BJ (cell line): ENCODE data around the gene AP1AR. TPM values are rescaled to one million over a fixed set of nuclear protein-coding genes. Genes with fewer than 3 reads are reported as not detected.
A peak's percentile ranks its signal among the peaks of the same experiment; 100 is the strongest.

ENCODE experiments used
- CTCF ChIA-PET: fragments of 350-600 bp; formaldehyde crosslinking; extraction: SDS; loops from one replicate; lab custom pipeline; 2021; ENCODE audit warnings: antibody characterized with exemption, inconsistent platforms; lab: Yijun Ruan, JAX
- POLR2A ChIA-PET: fragments of 300-600 bp; sonication (Branson Sonifier 250); formaldehyde crosslinking; extraction: SDS; loops from one replicate; lab custom pipeline; 2021; ENCODE audit warnings: antibody characterized with exemption; lab: Charles Lee
- DNase-seq: peaks from one replicate; pipeline ENCODE4 v3.0.0-alpha.2; 2011; ENCODE audit warnings: low read depth
- H3K27me3 ChIP-seq: 2 replicates; pipeline ENCODE4 v1.6.0; 2011; ENCODE audit warnings: low read length; ENCODE audit not compliant: control insufficient read depth, insufficient read depth
- H3K36me3 ChIP-seq: 2 replicates; pipeline ENCODE4 v1.5.1; 2011; ENCODE audit warnings: low read length; ENCODE audit not compliant: control insufficient read depth, insufficient read depth
- H3K4me3 ChIP-seq: 2 replicates; pipeline ENCODE4 v1.5.1; 2011; ENCODE audit warnings: low read depth, mild to moderate bottlenecking, control low read depth, low read length
- CTCF ChIP-seq: IDR thresholded peaks from 2 replicates; pipeline ENCODE4 v1.5.1; 2011; ENCODE audit warnings: low read depth, mild to moderate bottlenecking, control low read depth, inconsistent platforms, low read length, moderate library complexity; ENCODE audit not compliant: insufficient read depth
- polyA plus RNA-seq: library from polyadenylated mRNA; depleted of rRNA; stranded (reverse); fragments of >200 nt; gene quantifications from 2 replicates; pipeline ENCODE4 v1.2.3, GENCODE V29; 2011

The AP1AR gene
- polyA plus RNA-seq, 1 experiment = 3.3 TPM

DNA sequence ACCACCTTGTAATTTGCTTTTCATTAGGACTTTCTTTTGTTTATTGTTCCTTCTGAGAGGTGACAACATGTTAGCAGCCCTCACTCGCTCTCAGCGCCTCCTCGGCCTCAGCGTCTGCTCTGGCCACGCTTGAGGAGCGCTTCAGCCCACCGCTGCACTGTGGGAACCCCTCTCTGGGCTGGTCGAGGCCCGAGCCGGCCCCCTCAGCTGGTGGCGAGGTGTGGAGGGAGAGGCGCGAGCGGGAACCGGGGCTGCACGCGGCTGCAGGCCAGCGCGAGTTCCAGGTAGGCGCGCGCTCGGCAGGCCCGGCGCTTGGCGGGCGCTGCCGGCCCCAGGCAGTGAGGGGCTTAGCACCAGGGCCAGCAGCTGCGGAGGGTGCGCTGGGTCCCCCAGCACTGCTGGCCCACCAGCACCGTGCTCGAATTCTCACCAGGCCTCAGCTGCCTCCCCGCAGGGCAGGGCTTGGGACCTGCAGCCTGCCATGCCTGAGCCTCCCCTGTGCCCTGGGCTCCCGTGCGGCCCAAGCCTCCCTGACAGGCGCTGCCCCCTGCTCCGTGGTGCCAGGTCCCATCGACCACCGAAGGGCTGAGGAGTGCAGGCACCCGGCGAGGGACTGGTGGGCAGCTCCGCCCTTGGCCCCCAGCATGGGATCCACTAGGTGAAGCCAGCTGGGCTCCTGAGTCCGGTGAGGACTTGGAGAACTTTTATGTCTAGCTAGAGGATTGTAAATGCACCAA lies 9.2 kb upstream of the AP1AR start:
- no peak overlapping the region for H3K4me3 ChIP-seq
- ChIA-PET CTCF (no interaction called here), POLR2A (no interaction called here)
- DNase-seq = no peak
- H3K36me3 ChIP-seq = no peaks in the 10 kb centered on the region
- H3K27me3 ChIP-seq = no peaks in the 10 kb centered on the region
- TF ChIP-seq CTCF = no peak

DNA sequence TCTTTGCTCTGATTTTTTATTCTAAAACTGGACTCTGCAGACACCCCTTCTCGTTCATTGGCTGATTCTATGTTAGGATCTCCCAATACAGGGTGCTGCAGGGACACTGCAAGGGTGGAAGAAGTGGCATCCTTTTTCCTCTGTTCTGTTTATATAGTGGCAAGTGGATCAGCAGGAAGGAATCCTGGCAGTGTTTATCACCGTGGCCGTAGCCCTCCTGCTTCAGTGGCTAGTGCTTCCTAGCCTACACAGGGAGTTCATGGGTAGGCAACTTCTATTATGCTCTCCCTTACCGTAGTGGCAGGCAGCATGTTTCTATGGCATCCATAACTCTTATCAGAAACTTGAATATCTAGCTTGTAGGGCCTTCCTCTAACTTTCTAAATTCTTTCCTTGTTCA lies 6.4 kb upstream of the AP1AR start:
- CTCF ChIA-PET = interaction anchor here (1.1 to 1.7 kb wide), 3 partner anchors 9 to 125 kb away, joined by 3 to 4 read pairs (median 4); no protein-coding TSS in a partner anchor
- POLR2A ChIA-PET = no interaction called here
- Histone ChIP-seq H3K27me3 (no peaks in the 10 kb centered on the region), H3K4me3 (no peak overlapping the region), H3K36me3 (no peaks in the 10 kb centered on the region)
- no peak for TF ChIP-seq CTCF
- DNase-seq = no peak

GRCh38 chr4:112230879-112231778 lies 458 bp upstream of the AP1AR start:
- Histone ChIP-seq H3K36me3 (no peaks in the 10 kb centered on the region), H3K4me3 (peak overlapping the region; percentile 99), H3K27me3 (no peaks in the 10 kb centered on the region)
- peak; percentile 80 for DNase-seq
- no peak for TF ChIP-seq CTCF
- ChIA-PET POLR2A (no interaction called here), CTCF (interaction anchor here (1.0 to 8.9 kb wide), 6 partner anchors 10 to 131 kb away, joined by 3 to 114 read pairs (median 7); no protein-coding TSS in a partner anchor)

GRCh38 chr4:112234952-112235609 lies 3.5 kb downstream of the AP1AR start:
- peak; percentile 41 for DNase-seq
- ChIA-PET CTCF (interaction anchor here (0.7 to 8.9 kb wide), 14 partner anchors 9 to 159 kb away, joined by 3 to 114 read pairs (median 4); no protein-coding TSS in a partner anchor), POLR2A (no interaction called here)

More at GRCh38 chr4:112234952-112235609, 3.5 kb downstream of the AP1AR start:
- TF ChIP-seq CTCF = peak; percentile 78
- no peak overlapping the region for H3K4me3 ChIP-seq
- H3K27me3 ChIP-seq = no peaks in the 10 kb centered on the region
- no peaks in the 10 kb centered on the region for H3K36me3 ChIP-seq
